ENCODE results near the gene WASL.

Gene WASL

DNA sequence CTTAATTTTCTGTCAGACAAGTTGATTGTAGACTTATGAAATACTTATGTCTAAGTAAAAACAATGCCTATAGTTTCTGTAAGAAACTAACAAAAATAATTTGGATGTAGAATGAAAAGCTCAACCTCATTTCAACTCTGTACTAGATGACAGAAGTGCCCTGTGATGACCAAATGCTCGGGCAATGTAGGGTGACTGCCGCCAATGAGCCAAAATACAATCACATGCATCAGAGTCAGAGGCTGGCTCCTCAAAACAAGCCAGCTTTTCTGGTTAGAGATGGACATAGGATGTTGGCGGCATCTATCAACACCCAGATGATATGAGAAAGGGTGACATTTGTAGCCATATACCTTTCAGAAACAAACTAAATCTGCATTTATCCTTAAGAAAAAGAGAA, 69.2 kb downstream of the WASL start:
- TF ChIP-seq, protein P1, sequence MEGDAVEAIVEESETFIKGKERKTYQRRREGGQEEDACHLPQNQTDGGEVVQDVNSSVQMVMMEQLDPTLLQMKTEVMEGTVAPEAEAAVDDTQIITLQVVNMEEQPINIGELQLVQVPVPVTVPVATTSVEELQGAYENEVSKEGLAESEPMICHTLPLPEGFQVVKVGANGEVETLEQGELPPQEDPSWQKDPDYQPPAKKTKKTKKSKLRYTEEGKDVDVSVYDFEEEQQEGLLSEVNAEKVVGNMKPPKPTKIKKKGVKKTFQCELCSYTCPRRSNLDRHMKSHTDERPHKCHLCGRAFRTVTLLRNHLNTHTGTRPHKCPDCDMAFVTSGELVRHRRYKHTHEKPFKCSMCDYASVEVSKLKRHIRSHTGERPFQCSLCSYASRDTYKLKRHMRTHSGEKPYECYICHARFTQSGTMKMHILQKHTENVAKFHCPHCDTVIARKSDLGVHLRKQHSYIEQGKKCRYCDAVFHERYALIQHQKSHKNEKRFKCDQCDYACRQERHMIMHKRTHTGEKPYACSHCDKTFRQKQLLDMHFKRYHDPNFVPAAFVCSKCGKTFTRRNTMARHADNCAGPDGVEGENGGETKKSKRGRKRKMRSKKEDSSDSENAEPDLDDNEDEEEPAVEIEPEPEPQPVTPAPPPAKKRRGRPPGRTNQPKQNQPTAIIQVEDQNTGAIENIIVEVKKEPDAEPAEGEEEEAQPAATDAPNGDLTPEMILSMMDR (IDR thresholded peaks at IDR 0.05; ENCODE audit: low read depth, low read length, missing control alignments), result no peak
- no peak for DNase-seq (ENCODE audit: low read depth)
- in situ Hi-C loops (cut with HindIII; ENCODE audit: low sequenced_read_pairs), result no loop called here
- H3K4me3 ChIP-seq (ENCODE audit: low read depth, low read length), result no peak overlapping the region

DNA sequence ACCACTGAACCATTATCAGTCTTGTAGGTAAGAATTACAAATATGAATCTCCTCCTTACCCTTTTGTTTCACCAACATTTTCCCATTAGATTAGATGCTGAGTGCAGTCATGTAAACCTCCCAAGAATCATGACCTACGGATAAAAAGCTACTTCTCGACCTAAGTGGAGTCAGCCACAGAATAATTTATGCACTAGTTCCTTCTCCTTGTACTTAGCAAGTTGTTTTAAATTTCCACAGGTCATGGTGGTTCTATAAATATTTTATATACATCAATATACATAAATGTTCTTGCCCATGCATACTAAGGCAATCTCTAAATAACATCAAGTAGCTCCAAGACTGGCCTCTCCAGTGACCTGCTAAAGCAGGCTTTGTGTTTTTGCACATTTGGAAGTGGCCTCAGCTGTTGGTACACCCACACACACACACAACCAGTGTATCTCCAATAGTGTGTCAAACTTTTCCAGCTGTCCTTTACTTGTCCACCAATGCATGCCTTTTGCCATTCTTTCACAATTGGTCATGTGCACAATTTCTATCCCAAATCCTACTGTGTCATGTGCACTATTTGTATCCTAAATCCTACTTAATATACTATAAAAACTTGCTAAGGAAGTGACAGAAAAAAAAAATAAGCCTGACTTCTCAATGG, 71.6 kb downstream of the WASL start:
- DNase-seq (ENCODE audit: low read depth), result no peak
- in situ Hi-C loops (cut with HindIII; ENCODE audit: low sequenced_read_pairs), result no loop called here
- TF ChIP-seq, protein P1 (IDR thresholded peaks at IDR 0.05; ENCODE audit: low read depth, low read length, missing control alignments), result no peak

GRCh38 chr7:123675181-123675473, 73.7 kb downstream of the WASL start:
- DNase-seq (ENCODE audit: low read depth), result no peak
- TF ChIP-seq, protein P1 (IDR thresholded peaks at IDR 0.05; ENCODE audit: low read depth, low read length, missing control alignments), result no peak
- no peak overlapping the region for H3K4me3 ChIP-seq (ENCODE audit: low read depth, low read length)
- in situ Hi-C loops (cut with HindIII; ENCODE audit: low sequenced_read_pairs), result no loop called here

More for the DNA sequence above, 71.6 kb downstream of the WASL start:
- H3K4me3 ChIP-seq (ENCODE audit: low read depth, low read length), result no peak overlapping the region

GRCh38 chr7:123674399-123675180, 74.2 kb downstream of the WASL start:
- TF ChIP-seq, protein P1 (IDR thresholded peaks at IDR 0.05; ENCODE audit: low read depth, low read length, missing control alignments), result no peak
- H3K4me3 ChIP-seq (ENCODE audit: low read depth, low read length), result no peak overlapping the region
- DNase-seq (ENCODE audit: low read depth), result no peak
- in situ Hi-C loops (cut with HindIII; ENCODE audit: low sequenced_read_pairs), result no loop called here

DNA sequence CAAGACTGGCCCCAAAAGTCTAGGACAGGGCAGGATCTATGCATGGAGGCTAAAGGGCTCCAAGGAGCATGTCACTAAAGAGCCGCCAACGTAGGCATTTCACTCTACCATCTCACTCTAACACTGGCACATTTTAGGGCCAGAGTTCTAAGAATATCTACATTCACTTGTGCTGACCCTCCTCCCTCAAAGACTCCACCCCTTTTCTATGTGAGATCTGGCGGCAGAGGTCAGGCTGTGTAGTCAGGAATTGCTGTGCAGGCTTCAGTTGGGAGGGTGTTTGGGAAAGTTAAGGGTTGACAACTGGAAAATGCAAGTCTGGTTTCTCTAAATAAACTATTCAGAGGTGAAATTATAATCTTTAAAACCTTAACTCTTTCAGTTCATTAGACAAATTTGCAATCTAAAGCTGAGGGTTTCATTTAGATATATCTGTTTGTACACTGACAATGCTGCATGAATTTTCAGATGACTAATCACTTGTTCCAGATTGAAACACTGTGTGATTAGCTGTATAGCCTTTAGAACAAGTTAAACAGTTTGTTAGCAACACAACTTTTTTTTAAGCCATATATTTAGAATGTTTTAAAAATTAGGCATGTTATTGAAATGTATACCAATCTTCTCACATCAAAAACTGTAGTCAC, 74.9 kb downstream of the WASL start:
- TF ChIP-seq, protein P1 (IDR thresholded peaks at IDR 0.05; ENCODE audit: low read depth, low read length, missing control alignments), result no peak
- in situ Hi-C loops (cut with HindIII; ENCODE audit: low sequenced_read_pairs), result no loop called here
- no peak for DNase-seq (ENCODE audit: low read depth)
- no peak overlapping the region for H3K4me3 ChIP-seq (ENCODE audit: low read depth, low read length)

DNA sequence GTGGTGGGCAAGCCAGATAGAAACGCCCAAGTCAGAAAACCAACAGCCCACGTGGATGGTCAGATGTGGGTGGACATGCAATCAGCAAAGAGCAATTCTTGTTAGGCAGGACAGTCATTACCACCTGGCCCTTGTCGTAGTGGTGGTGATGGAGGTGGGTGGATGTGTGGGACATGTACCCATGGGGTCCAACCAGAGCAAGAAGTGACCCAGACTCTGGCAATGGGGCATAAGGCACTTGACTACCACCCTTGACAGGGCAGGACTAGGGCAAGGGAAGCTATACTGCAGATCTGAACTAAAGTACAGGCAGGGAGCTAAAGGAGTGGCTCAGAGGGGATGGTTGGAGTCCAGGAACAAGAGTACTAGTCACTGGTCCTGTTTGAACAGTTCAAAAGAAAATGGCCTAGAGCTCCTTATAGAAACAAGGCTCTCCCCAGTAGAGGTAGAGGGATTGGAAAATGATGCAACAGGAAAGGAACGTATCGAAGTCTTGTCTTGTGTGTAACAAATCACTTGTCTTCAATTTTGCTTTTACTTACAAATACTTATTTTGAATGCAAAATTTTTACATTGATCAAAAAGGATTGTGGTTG, 75.6 kb downstream of the WASL start:
- H3K4me3 ChIP-seq (ENCODE audit: low read depth, low read length), result no peak overlapping the region
- no peak for DNase-seq (ENCODE audit: low read depth)
- in situ Hi-C loops (cut with HindIII; ENCODE audit: low sequenced_read_pairs), result no loop called here
- TF ChIP-seq, protein P1 (IDR thresholded peaks at IDR 0.05; ENCODE audit: low read depth, low read length, missing control alignments), result no peak
